Prostate gland (tissue), 2 donors: ENCODE data around the gene ITGA4. TPM values are rescaled to one million over a fixed set of nuclear protein-coding genes. Genes with fewer than 3 reads are reported as not detected.

Experiments
- DNase-seq: peaks from one replicate; pipeline ENCODE4 v3.0.0-alpha.2; 2019; ENCODE audit warnings: low spot score
- H3K27ac ChIP-seq, 2 donors: fragments of 200-600 bp; sonication (generic); 2 replicates each; pipeline ENCODE4 v1.5.1; 2017 to 2019
- H3K27me3 ChIP-seq: fragments of 200-600 bp; sonication (generic); replicated peaks from 2 replicates; pipeline ENCODE4 v1.5.1; 2019; ENCODE audit not compliant: insufficient read depth
- H3K36me3 ChIP-seq, 2 donors: fragments of 200-600 bp; sonication (generic); 1 replicate in 1 of 2; 2 replicates in 1 of 2; pipeline versions ENCODE4 v1.5.1 to v1.8.1; 2017 to 2019
- H3K4me1 ChIP-seq: fragments of 200-600 bp; sonication (generic); replicated peaks from 2 replicates; pipeline ENCODE4 v1.5.1; 2019
- H3K4me3 ChIP-seq, 2 donors: fragments of 200-600 bp; sonication (generic); 2 replicates each; pipeline ENCODE4 v1.5.1; 2017 to 2019
- H3K9me3 ChIP-seq: fragments of 200-600 bp; sonication (generic); 2 replicates; pipeline ENCODE4 v1.5.1; 2017
- CTCF ChIP-seq, 4 experiments: fragments of 200-600 bp in 2 of 4; fragments of 450-650 bp in 2 of 4; sonication (generic) in 2 of 4; IDR thresholded peaks; 1 replicate in 3 of 4; 2 replicates in 1 of 4; pipeline ENCODE4 v1.5.1; 2016 to 2019; ENCODE audit warnings: antibody characterized with exemption in 4 of 4, mild to moderate bottlenecking in 2 of 4, moderate library complexity in 2 of 4
- POLR2A ChIP-seq: fragments of 450-650 bp; IDR thresholded peaks from one replicate; pipeline ENCODE4 v1.6.1; 2016; ENCODE audit warnings: antibody characterized with exemption, mild to moderate bottlenecking
- POLR2AphosphoS5 ChIP-seq: sonication (generic); formaldehyde crosslinking; IDR thresholded peaks from one replicate; pipeline ENCODE4 v1.6.1; 2017; ENCODE audit warnings: antibody characterized with exemption
- WGBS: methylation state at CpG from one replicate; pipeline ENCODE4 v1.1.5; 2018; 5-methylcytosine and 5-hydroxymethylcytosine counted together
- intact Hi-C: fragments of 100-400 bp; cut with DNase I; formaldehyde crosslinking; loops from one replicate; pipeline ENCODE4 v1.14.2; 2022
- total RNA-seq, 2 donors: library from RNA; depleted of rRNA; stranded (reverse); fragments of >200 nt; gene quantifications; one replicate each; pipeline ENCODE4 v1.1.0, GENCODE V29; 2016

ITGA4 gene
- total RNA-seq, 2 donors from 2014 or later, result 2.9 to 6.4 TPM

- Histone ChIP-seq H3K4me1 (no peaks in the 10 kb centered on the region), H3K9me3 (no peaks in the 10 kb centered on the region), H3K36me3 (no peaks in the 10 kb centered on the region), H3K27me3 (no peaks in the 10 kb centered on the region), H3K4me3 (no peak overlapping the region), H3K27ac (no peak overlapping the region)
- no peak for TF ChIP-seq POLR2A
- no peak for TF ChIP-seq POLR2AphosphoS5
- no peak for TF ChIP-seq CTCF (IDR thresholded peaks at IDR 0.05)
- intact Hi-C loops, result no loop called here
- 79% methylated on average over 2 of the region's 2 CpGs for WGBS
- no peak for DNase-seq
These were observed 124.3 kb downstream of the ITGA4 start for GRCh38 chr2:181581534-181581933.

GRCh38 chr2:181585732-181586131, 128.5 kb downstream of the ITGA4 start:
- Histone ChIP-seq H3K27me3 (no peaks in the 10 kb centered on the region), H3K4me1 (no peaks in the 10 kb centered on the region), H3K36me3 (no peaks in the 10 kb centered on the region), H3K27ac (no peak overlapping the region), H3K4me3 (no peak overlapping the region), H3K9me3 (no peaks in the 10 kb centered on the region)
- intact Hi-C loops, result no loop called here
- 44% methylated on average over 3 of the region's 3 CpGs for WGBS
- TF ChIP-seq CTCF (IDR thresholded peaks at IDR 0.05), result no peak
- TF ChIP-seq POLR2A, result no peak
- TF ChIP-seq POLR2AphosphoS5, result no peak
- no peak for DNase-seq

Other genes with a start within 250 kb of the ITGA4 start
- 1 to 10 TPM in 1 of 2 donors, under 1 TPM in 1; 0.55 to 3.9 TPM for gene CERKL, start 199.7 kb downstream of the ITGA4 start, total RNA-seq
- gene NEUROD1, start 223.1 kb downstream of the ITGA4 start, total RNA-seq, result not detected